AG04450 (cell line): ENCODE data around the gene NOD1. TPM values are rescaled to one million over a fixed set of nuclear protein-coding genes. Genes with fewer than 3 reads are reported as not detected.

Experiments used
- CTCF ChIA-PET: fragments of 300-600, 350-600 bp; formaldehyde crosslinking; extraction: SDS; loops from one replicate; lab custom pipeline; 2022; ENCODE audit warnings: antibody characterized with exemption, inconsistent platforms; lab: Charles Lee
- POLR2A ChIA-PET: fragments of 350-600 bp; formaldehyde crosslinking; extraction: SDS; loops from one replicate; lab custom pipeline; 2021; ENCODE audit warnings: antibody characterized with exemption, inconsistent platforms; lab: Yijun Ruan, JAX
- DNase-seq: peaks from one replicate; pipeline ENCODE4 v3.0.0-alpha.2; 2011; ENCODE audit warnings: low read depth, low spot score
- H3K27ac ChIP-seq: one replicate; pipeline ENCODE4 v1.5.1; 2012; ENCODE audit warnings: low read depth, low read length, control low read depth
- H3K27me3 ChIP-seq: one replicate; pipeline ENCODE4 v1.6.0; 2012; ENCODE audit warnings: low read length; ENCODE audit not compliant: control insufficient read depth, insufficient read depth
- H3K4me3 ChIP-seq: 2 replicates; pipeline ENCODE4 v1.5.1; 2011; ENCODE audit warnings: mild to moderate bottlenecking, low read depth, low read length, control low read depth
- H3K9me3 ChIP-seq: 2 replicates; pipeline ENCODE4 v1.5.1; 2012; ENCODE audit warnings: low read length; ENCODE audit not compliant: control insufficient read depth, insufficient read depth
- polyA plus RNA-seq: library from polyadenylated mRNA; depleted of rRNA; stranded (reverse); fragments of >200 nt; gene quantifications from 2 replicates; pipeline ENCODE4 v1.2.3, GENCODE V29; 2011
- TF ChIP-seq, protein P1 (sequence below): IDR thresholded peaks from 2 replicates; pipeline ENCODE4 v1.5.1; 2011; ENCODE audit warnings: low read depth, low read length, control low read depth, inconsistent platforms

The NOD1 gene
- polyA plus RNA-seq, 1 experiment = 3.3 TPM

DNA sequence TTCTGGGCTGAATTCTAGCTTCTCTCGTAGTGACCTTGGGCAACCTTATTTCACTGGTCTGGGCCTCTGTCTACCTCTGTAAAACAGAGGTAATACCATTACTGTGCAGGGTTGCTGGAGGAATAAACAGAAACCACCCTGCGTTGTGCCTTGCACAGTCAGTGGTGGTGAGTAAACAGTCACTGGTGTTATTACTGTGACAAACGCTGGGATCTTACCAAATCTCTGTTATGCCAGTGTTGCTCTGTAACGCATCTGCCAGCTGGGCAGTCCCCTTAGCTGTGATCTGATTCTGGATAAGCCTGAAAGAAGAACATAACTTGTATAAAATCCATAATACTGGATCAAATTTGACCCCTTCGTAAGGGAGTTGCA, 49.4 kb downstream of the NOD1 start:
- TF ChIP-seq, protein P1, sequence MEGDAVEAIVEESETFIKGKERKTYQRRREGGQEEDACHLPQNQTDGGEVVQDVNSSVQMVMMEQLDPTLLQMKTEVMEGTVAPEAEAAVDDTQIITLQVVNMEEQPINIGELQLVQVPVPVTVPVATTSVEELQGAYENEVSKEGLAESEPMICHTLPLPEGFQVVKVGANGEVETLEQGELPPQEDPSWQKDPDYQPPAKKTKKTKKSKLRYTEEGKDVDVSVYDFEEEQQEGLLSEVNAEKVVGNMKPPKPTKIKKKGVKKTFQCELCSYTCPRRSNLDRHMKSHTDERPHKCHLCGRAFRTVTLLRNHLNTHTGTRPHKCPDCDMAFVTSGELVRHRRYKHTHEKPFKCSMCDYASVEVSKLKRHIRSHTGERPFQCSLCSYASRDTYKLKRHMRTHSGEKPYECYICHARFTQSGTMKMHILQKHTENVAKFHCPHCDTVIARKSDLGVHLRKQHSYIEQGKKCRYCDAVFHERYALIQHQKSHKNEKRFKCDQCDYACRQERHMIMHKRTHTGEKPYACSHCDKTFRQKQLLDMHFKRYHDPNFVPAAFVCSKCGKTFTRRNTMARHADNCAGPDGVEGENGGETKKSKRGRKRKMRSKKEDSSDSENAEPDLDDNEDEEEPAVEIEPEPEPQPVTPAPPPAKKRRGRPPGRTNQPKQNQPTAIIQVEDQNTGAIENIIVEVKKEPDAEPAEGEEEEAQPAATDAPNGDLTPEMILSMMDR = no peak
- no peak for DNase-seq
- Histone ChIP-seq H3K27me3 (no peaks in the 10 kb centered on the region), H3K27ac (no peak overlapping the region), H3K4me3 (no peak overlapping the region), H3K9me3 (no peaks in the 10 kb centered on the region)
- ChIA-PET CTCF (interaction anchor here (1.5 to 1.6 kb wide), 2 partner anchors 16 to 264 kb away, joined by 3 to 8 read pairs; no protein-coding TSS in a partner anchor), POLR2A (no interaction called here)

DNA sequence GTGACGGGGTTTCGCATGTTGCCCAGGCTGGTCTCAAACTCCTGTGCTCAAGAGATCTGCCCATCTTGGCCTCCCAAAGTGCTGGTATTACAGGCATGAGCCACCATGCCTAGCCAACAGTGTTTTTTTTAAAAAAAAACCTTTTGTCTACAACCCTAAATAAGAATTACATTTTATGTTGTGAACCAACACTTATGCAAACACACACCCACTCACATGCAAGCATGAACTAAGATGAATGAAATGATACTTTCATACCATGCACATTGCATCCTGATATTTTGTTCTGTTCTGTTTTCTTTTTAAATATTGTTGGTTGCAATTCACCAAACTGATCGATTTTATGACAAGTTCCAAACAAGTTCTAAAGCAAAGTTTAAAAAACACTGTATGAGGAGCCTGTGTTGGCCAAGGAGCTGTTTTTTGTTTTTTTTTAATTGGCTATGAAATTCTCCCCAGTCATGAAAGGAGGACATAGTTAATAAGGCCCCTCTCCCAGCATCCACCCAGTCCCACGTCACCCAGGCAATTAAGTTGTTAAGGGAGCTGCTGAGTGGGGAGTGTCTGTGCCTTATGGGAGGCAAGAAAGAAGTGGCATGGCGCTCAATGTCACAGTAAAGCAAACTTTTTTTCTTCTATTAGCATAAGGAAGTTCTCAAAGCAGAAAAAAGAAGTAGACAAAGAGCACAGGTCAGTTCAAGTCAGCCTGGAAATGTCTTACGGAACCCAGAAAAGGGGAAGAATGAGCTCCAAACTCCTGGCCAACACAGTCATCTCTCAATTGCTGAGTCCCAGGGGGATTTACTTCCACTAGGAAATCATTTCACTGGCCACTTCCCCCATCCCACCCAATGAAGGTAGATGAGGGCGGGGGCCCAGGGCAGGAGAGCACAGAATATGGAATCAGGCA, 50.1 kb downstream of the NOD1 start:
- TF ChIP-seq, protein P1 = no peak
- ChIA-PET CTCF (interaction anchor here (1.5 to 1.6 kb wide), 2 partner anchors 15 to 264 kb away, joined by 3 to 8 read pairs; no protein-coding TSS in a partner anchor), POLR2A (no interaction called here)
- Histone ChIP-seq H3K9me3 (peaks cover 3% of the 10 kb centered on the region; the same call in 1 of the 2 replicates), H3K27ac (no peak overlapping the region), H3K27me3 (no peaks in the 10 kb centered on the region), H3K4me3 (no peak overlapping the region)
- no peak for DNase-seq

DNA sequence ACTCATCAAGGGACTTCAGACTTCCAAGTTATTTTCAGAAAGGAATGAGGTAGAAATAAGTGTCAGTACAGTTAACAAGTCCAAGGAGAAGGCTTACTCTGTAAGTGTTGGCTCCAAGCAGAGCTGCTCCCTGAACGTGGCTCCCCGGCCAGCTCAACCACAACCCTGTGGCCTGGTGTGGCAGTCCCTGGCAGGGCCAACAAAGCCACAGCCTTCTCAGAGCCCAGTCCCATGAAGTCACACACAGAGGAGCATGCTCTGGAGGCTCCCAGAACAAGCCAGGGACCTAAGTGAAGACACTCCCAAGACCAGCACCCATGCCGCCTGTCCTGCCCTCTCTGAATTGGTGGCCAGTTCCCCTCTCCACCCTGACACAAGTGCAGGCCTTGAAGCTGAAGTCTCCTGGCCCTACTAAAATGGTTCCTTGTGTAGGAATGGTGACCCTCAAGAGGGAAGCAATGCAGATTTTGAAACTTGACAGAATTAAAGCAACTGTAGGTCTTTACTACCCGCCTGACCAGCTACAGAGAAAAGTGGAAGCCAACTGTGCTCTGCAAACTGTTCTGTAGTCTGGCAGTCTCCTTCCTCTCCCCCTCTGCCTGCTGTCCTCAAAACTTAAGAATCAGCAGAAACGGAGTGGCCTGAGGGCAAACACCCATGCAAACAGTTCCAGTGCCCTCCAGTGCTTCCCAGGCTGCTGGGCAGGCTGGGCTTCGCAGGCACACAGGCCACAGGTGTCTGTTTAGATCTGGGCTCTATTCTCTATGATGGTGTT, 51.1 kb downstream of the NOD1 start:
- ChIA-PET CTCF (no interaction called here), POLR2A (no interaction called here)
- Histone ChIP-seq H3K4me3 (no peak overlapping the region), H3K27me3 (no peaks in the 10 kb centered on the region), H3K27ac (no peak overlapping the region), H3K9me3 (peaks cover 3% of the 10 kb centered on the region; the same call in 1 of the 2 replicates)
- TF ChIP-seq, protein P1 = no peak
- no peak for DNase-seq

DNA sequence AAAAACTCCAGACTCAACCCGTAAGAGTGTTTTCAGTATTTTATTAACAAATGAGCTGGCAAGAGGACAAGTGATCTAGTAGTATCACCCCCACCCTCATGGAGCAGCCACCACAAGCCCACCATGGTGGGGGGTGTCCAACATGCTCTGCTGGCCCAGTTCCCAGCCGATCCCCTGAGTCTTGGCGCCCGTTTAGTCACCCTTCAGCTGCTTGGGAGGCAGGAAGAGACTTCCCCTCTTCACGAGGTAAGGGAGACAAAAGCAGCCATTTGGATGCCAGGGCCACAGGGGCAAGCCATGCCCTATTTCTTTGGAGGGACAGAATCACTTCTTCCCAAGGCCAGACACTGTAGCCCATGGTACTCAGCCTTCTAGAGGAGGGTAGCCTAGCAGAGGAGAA, 54.1 kb downstream of the NOD1 start:
- H3K27me3 ChIP-seq = no peaks in the 10 kb centered on the region
- no peak overlapping the region for H3K4me3 ChIP-seq
- TF ChIP-seq, protein P1 = no peak
- no peak for DNase-seq
- peaks cover 3% of the 10 kb centered on the region; the same call in 1 of the 2 replicates for H3K9me3 ChIP-seq
- no peak overlapping the region for H3K27ac ChIP-seq
- CTCF ChIA-PET = no interaction called here
- POLR2A ChIA-PET = no interaction called here
